ENCODE measurements around the gene KIF15.
"Not testable (repeated sequence)": the region's sequence is repeated elsewhere in the genome, so short reads cannot be mapped to it uniquely, and the experiment has no call there.

KIF15 gene

DNA sequence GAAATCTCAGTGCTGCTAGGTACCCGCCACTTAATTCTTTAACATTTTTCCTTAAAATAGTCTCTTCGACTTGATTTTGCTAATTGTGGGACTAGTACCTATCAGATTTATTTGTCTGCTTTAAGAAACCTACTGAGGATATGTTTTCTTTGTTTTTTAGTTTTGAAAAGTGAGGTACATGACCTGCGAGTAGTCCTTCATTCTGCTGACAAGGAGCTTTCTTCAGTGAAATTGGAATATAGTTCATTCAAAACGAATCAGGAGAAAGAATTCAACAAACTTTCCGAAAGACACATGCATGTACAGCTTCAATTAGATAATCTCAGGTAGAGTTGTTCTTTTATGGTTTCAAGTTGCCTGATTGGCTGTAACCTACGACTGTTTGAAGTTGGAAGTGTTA is 53.2 kb downstream of the KIF15 start:
- Histone ChIP-seq H3K27ac (ENCODE audit: extremely low read depth, low read depth, low read length) (no peak overlapping the region), H3K4me1 (ENCODE audit: control insufficient read depth, insufficient read depth, low read length) (no peaks in the 10 kb centered on the region), H3K36me3 (ENCODE audit: control insufficient read depth in 2 of 2, insufficient read depth in 1 of 2, low read length in 2 of 2) (peaks cover 3 to 62% of the 10 kb centered on the region in 2 experiments), H3K4me3 (ENCODE audit: low read depth, low read length) (no peak overlapping the region), H3K9me3 (ENCODE audit: control insufficient read depth, insufficient read depth, low read depth, low read length) (no peaks in the 10 kb centered on the region)
- TF ChIP-seq SCRT1 (tag by site-specific recombination; IDR thresholded peaks at IDR 0.05; ENCODE audit: borderline replicate concordance), result no peak
- TF ChIP-seq ZNF791 (tag by site-specific recombination; IDR thresholded peaks at IDR 0.05), result no peak
- TF ChIP-seq SCRT2 (tag by site-specific recombination; IDR thresholded peaks at IDR 0.05), result no peak
- TF ChIP-seq ZNF184 (tag by site-specific recombination; IDR thresholded peaks at IDR 0.05), result no peak
- TF ChIP-seq ZNF354C (tag by site-specific recombination; IDR thresholded peaks at IDR 0.05; ENCODE audit: borderline replicate concordance, low read depth), result no peak
- TF ChIP-seq ZNF626 (tag by site-specific recombination; IDR thresholded peaks at IDR 0.05), result no peak
- TF ChIP-seq ZNF654 (tag by site-specific recombination; IDR thresholded peaks at IDR 0.05; ENCODE audit: low read depth), result no peak
- TF ChIP-seq, protein P1, sequence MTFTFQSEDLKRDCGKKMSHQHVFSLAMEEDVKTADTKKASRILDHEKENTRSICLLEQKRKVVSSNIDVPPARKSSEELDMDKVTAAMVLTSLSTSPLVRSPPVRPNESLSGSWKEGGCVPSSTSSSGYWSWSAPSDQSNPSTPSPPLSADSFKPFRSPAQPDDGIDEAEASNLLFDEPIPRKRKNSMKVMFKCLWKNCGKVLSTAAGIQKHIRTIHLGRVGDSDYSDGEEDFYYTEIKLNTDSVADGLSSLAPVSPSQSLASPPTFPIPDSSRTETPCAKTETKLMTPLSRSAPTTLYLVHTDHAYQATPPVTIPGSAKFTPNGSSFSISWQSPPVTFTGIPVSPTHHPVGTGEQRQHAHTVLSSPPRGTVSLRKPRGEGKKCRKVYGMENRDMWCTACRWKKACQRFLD (tag by site-specific recombination; IDR thresholded peaks at IDR 0.05), result no peak
- TF ChIP-seq ZNF707 (tag by site-specific recombination; IDR thresholded peaks at IDR 0.05), result no peak
- TF ChIP-seq ZNF658 (tag by site-specific recombination; IDR thresholded peaks at IDR 0.05), result no peak
- TF ChIP-seq, protein P2, sequence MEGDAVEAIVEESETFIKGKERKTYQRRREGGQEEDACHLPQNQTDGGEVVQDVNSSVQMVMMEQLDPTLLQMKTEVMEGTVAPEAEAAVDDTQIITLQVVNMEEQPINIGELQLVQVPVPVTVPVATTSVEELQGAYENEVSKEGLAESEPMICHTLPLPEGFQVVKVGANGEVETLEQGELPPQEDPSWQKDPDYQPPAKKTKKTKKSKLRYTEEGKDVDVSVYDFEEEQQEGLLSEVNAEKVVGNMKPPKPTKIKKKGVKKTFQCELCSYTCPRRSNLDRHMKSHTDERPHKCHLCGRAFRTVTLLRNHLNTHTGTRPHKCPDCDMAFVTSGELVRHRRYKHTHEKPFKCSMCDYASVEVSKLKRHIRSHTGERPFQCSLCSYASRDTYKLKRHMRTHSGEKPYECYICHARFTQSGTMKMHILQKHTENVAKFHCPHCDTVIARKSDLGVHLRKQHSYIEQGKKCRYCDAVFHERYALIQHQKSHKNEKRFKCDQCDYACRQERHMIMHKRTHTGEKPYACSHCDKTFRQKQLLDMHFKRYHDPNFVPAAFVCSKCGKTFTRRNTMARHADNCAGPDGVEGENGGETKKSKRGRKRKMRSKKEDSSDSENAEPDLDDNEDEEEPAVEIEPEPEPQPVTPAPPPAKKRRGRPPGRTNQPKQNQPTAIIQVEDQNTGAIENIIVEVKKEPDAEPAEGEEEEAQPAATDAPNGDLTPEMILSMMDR (tag by site-specific recombination; IDR thresholded peaks at IDR 0.05), result no peak
- TF ChIP-seq, protein P3, sequence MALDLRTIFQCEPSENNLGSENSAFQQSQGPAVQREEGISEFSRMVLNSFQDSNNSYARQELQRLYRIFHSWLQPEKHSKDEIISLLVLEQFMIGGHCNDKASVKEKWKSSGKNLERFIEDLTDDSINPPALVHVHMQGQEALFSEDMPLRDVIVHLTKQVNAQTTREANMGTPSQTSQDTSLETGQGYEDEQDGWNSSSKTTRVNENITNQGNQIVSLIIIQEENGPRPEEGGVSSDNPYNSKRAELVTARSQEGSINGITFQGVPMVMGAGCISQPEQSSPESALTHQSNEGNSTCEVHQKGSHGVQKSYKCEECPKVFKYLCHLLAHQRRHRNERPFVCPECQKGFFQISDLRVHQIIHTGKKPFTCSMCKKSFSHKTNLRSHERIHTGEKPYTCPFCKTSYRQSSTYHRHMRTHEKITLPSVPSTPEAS (tag by site-specific recombination; IDR thresholded peaks at IDR 0.05), result no peak
- TF ChIP-seq ZNF223 (tag by site-specific recombination; IDR thresholded peaks at IDR 0.05), result no peak
- TF ChIP-seq TCF7L2 (IDR thresholded peaks at IDR 0.05; ENCODE audit: borderline replicate concordance, low read depth, low read length), result no peak
- TF ChIP-seq, protein P4, sequence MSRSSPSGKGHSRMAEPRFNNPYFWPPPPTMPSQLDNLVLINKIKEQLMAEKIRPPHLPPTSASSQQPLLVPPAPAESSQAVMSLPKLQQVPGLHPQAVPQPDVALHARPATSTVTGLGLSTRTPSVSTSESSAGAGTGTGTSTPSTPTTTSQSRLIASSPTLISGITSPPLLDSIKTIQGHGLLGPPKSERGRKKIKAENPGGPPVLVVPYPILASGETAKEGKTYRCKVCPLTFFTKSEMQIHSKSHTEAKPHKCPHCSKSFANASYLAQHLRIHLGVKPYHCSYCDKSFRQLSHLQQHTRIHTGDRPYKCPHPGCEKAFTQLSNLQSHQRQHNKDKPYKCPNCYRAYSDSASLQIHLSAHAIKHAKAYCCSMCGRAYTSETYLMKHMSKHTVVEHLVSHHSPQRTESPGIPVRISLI (tag by site-specific recombination; IDR thresholded peaks at IDR 0.05), result no peak
- no peak for TF ChIP-seq ZNF558 (tag by site-specific recombination; IDR thresholded peaks at IDR 0.05)
- TF ChIP-seq, protein P5, sequence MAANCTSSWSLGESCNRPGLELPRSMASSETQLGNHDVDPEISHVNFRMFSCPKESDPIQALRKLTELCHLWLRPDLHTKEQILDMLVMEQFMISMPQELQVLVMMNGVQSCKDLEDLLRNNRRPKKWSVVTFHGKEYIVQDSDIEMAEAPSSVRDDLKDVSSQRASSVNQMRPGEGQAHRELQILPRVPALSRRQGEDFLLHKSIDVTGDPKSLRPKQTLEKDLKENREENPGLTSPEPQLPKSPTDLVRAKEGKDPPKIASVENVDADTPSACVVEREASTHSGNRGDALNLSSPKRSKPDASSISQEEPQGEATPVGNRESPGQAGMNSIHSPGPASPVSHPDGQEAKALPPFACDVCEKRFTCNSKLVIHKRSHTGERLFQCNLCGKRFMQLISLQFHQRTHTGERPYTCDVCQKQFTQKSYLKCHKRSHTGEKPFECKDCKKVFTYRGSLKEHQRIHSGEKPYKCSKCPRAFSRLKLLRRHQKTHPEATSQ (tag by site-specific recombination; IDR thresholded peaks at IDR 0.05), result no peak
- TF ChIP-seq ZNF776 (tag by site-specific recombination; IDR thresholded peaks at IDR 0.05; ENCODE audit: borderline replicate concordance), result no peak
- POLR2A ChIA-PET, result no interaction called here
- CTCF ChIA-PET, result no interaction called here

DNA sequence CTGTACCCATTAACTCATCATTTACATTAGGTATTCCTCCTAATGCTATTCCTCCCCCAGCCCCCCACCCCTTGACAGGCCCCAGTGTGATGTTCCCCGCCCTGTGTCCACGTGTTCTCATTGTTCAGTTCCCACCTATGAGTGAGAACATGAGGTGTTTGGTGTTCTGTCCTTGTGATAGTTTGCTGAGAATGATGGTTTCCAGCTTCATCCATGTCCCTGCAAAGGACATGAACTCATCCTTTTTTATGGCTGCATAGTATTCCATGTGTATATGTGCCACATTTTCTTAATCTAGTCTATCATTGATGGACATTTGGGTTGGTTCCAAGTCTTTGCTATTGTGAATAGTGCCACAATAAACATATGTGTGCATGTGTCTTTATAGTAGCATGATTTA is 54.7 kb downstream of the KIF15 start:
- H3K4me1 ChIP-seq (ENCODE audit: control insufficient read depth, insufficient read depth, low read length); CTCF ChIA-PET; H3K9me3 ChIP-seq (ENCODE audit: control insufficient read depth, insufficient read depth, low read depth, low read length); POLR2A ChIA-PET; H3K4me3 ChIP-seq (ENCODE audit: low read depth, low read length); H3K27ac ChIP-seq (ENCODE audit: extremely low read depth, low read depth, low read length): not testable (repeated sequence)
- H3K36me3 ChIP-seq (ENCODE audit: control insufficient read depth in 2 of 2, insufficient read depth in 1 of 2, low read length in 2 of 2), result peaks cover under 1 to 50% of the 10 kb centered on the region in 2 experiments
- peak; percentile 57; the same call in 1 of the 2 replicates for TF ChIP-seq ZNF146 (tag by site-specific recombination; IDR thresholded peaks at IDR 0.05)

DNA sequence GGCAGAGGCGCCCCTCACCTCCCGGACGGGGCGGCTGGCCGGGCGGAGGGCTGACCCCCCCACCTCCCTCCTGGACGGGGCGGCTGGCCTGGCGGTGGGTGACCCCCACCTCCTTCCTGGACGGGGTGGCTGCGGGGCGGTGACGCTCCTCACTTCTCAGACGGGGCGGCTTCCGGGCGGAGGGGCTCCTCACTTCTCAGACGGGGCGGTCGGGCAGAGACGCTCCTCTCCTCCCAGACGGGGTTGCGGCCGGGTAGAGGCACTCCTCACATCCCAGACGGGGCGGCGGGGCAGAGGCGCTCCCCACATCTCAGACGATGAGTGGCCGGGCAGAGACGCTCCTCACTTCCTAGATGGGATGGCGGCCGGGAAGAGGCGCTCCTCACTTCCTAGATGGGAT is 59.6 kb downstream of the KIF15 start:
- POLR2A ChIA-PET; H3K4me3 ChIP-seq (ENCODE audit: low read depth, low read length); CTCF ChIA-PET; H3K27ac ChIP-seq (ENCODE audit: extremely low read depth, low read depth, low read length); H3K4me1 ChIP-seq (ENCODE audit: control insufficient read depth, insufficient read depth, low read length); H3K9me3 ChIP-seq (ENCODE audit: control insufficient read depth, insufficient read depth, low read depth, low read length): not testable (repeated sequence)
- H3K36me3 ChIP-seq (ENCODE audit: control insufficient read depth in 2 of 2, insufficient read depth in 1 of 2, low read length in 2 of 2), result peaks cover 0 to 38% of the 10 kb centered on the region in 2 experiments; a peak in 1 of 3 replicates
